HG02571 (cell line): ENCODE results near the gene ALKBH6.
"Not testable (repeated sequence)": the region's sequence is repeated elsewhere in the genome, so short reads cannot be mapped to it uniquely, and the experiment has no call there.

Experiments
- ATAC-seq: cut with Tn5 transposase; IDR thresholded peaks from one replicate; pipeline ENCODE4 v1.9.1; 2021; ENCODE audit warnings: mild to moderate bottlenecking, moderate library complexity; ENCODE audit not compliant: unreplicated experiment

ALKBH6 gene

DNA sequence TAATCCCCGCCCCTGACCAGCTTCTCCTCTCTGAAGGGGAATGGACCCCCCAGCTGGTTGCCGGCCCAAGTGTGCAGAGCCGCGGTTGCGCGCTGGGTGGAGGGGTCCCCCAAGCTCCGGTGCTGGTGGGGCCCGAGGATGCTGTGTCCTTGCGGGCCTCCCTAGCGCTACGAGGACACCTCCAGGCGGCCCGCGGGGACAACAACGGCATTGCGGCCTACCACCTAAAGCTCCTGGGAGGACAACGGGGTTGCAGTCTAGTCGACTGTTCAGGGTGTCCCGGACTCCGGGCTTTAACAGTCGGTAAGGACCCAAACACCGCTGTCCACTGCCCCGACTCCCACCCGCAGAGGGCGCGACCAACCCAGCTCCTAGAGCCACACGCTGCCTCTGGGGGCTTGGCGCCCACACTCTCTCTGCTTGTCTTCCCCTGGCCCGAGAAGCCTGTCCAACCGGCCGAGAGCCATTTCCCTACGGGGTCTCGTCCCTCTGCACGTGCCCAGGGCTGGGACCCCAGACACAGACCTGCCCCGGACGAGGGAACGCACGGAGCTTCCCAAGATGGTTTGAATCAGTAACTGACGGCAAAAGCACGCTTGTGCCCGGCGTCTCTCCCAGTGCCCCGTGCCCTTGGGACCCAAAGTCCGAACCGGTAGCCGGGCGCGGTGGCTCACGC, 20.0 kb downstream of the ALKBH6 start:
- no peak for ATAC-seq

DNA sequence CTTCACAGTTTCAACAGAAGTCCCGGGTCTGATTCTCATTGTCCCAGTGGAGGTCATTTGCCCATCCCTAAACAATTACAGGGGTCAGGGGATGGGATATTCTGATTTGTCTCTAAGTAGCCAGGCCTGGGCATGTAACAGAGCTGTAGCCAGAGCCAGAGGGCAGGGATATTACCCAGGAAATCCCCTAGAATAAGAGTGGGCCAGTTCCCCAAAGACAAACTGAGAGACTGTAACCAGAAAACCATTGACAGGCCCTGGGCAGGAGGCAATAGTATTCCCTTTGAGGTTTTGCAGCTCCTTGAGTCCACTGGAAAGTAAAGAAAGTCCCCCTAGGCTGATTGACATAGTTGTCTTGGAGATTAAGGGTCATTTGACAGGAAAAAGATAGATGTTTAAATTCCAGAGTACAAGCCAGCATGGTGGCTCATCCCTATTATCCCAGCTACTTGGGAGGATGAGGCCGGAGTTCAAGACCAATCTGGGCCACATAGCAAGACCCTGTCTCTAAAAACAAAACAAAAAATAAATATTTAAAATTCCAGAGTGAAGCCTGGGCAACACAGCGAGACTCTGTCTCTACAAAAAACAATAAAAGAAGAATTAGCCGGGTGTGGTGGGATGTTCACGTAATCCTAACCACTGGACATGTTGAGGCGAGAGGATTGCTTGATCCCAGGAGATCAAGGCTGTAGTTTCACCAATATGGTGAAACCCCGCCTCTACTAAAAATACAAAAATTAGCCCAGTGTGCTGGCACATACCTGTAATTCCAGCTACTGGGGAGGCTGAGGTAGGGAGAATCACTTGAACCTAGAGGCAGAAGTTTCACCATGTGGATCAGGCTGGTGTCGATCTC, 20.9 kb downstream of the ALKBH6 start:
- ATAC-seq, result no peak

GRCh38 chr19:35991731-35992450, 22.1 kb downstream of the ALKBH6 start:
- ATAC-seq, result no peak

DNA sequence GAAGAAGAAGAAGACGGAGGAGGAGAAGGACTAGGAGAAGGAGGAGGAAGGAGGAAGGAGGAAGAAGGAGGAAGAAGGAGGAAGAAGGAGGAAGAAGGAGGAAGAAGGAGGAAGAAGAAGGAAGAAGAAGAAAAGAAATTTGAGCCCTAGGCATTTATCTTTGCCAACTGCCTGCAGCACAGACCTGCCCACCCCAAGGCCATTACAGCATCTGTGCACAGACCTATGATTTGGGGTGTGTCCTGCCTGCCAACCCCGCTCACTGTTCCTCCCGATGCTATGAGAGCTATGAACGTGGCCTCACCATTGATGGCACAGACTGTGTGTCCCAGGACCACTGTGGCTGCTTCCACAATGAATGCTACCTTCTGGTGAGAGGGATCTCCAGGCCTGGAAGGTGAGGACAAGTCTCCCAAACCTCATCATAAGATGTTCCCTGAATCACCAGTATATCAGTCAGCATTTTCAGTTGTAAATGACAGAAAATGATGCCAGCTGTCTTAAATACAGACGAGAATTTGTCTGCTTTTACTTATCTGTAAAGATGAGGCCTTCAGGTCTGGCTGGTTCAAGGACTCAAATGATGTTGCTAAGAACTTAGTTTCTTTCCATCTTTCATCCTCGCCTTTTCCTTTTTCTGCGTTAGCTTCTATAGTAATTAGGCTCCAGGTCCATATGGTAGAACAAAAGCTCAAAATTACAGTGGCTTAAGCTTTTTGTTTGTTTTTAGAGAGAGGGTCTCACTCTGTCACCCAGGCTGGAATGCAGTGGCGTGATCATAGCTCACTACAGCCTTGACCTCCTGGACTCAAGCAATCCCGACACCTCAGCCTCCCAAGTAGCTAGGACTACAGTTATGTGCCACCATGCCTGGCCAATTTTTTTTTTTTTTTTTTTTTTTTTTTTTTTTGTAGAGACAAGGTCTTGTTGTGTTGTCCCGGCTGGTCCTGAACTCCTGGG, 23.0 kb downstream of the ALKBH6 start:
- no peak for ATAC-seq

DNA sequence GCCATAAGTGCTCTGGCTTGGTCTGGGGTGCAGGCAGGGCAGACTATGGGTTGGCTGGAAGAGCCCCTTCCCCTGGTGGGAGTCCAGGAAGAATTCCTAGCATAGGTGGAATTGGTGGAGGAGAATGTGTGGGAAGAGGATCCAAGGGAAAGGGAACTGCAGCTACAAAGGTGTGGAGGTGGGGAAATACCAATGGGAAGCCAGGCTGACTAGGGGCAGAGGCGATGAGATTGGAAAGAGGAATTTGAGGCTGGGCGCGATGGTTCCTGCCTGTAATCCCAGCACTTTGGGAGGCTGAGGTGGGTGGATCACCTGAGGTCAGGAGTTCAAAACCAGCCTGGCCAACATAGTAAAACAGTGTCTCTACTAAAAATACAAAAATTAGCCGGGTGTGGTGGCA, 23.9 kb downstream of the ALKBH6 start:
- ATAC-seq, result no peak

DNA sequence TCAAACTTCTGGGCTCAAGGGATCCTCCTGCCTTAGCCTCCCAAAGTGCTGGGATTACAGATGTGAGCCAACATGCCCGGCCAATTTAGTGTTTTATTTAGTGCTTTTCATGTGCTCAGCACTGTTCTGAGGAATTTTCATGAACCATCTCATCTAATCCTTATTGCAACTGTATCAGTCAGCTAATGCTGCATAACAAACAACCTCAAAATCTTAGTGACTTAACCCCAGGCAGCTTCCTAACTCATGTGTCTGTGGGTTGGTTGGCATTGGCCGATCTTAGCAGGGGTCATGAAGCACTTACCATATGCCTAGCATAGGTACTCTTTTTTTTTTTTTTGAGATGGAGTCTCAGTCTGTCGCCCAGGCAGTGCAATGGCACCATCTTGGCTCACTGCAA, 25.2 kb downstream of the ALKBH6 start:
- ATAC-seq, result no peak

DNA sequence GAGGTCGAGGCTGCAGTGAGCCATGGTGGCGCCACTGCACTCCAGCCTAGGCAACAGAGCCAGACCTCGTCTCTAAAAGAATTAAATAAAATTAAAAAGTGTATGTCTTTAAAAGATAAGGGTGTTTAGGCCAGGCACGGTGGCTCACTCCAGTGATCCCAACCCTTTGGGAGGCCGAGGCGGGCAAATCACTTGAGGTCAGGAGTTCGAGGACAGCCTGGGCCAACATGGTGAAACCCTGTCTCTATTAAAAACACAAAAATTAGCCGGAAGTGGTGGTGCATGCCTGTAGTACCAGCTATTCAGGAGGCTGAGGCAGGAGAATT, 26.5 kb downstream of the ALKBH6 start:
- no peak for ATAC-seq

DNA sequence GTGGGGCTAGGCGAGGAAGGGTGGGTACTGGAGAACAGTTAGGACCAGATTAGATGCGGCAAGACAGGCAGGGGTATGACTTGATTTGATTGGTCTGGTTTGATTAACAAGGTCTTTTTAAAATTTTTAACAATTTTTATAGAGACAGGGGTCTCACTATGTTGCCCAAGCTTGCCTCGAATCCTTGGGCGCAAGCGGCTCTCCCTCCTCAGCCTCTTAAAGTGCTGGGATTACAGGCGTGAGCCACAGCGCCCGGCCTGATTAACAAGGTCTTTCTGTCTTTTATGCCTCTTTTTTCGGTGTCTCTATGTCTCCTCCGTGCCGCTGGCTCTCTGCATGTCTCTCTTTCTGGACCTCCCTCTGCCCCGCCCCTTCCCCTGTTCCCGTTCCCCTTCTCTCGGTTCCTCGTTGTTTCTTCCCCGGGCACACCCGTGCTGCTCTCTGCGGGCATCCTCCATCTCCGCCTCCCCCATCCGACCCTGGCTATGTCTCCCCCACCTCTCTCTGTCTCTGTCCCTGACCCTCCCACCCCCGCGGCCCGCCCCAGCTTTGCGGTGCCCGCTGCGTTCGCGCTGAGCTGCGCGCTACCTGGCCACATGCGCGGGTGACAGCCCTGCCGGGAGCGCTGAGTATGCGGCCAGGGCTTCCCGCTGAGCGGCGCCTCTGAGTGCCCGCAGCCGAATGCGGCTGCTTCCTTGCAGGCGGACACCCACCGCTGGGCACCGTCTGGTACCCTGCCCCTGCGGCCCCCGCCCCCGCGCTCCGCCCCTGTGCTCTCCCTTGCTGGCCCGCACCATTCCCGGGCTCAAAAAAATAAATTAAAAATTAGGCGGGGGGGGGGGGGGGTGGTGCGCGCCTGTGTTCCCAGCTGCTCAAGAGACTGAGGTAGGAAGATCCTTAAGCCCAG, 27.1 kb downstream of the ALKBH6 start:
- no peak for ATAC-seq

DNA sequence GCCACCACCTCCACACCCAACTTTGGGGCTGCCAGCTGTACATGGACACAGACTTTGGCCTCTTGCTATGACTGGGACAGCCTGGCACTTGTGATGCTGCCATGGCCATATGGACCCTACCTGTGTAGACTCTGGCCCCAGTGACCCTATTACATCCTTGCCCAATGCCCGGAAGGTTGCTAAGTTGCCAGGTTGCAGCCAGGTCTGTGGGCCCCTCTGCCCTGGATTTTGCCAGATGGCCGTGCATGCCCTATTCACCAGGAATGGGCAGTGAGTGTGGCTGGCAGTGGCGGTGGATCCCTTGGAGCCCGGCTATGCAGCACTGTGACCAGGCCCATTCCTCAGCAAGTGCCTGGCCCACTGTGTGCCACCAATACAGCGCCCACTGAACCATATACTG, 27.9 kb downstream of the ALKBH6 start:
- ATAC-seq, result no peak

- ATAC-seq, result no peak
Observed at GRCh38 chr19:35983177-35983576, 30.8 kb downstream of the ALKBH6 start.

DNA sequence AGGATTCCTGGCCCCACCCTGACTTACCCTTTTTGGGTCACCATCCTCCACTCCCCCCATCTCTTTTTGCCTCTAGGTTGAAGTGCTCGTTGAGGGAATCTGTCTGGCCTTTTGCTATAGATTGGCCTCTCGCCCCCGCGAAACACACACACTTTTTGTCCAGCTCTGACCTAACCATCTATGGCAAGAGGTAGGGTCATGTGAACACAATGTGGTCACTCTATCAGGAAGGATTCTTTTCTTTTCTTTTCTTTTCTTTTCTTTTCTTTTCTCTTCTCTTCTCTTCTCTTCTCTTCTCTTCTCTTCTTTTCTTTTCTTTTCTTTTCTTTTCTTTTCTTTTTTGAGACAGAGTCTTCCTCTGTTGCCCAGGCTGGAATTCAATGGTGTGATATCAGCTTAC, 33.0 kb downstream of the ALKBH6 start:
- ATAC-seq, result not testable (repeated sequence)

- ATAC-seq, result no peak
Observed at GRCh38 chr19:35978832-35979365, 35.1 kb downstream of the ALKBH6 start.

GRCh38 chr19:35978271-35978670, 35.7 kb downstream of the ALKBH6 start:
- ATAC-seq, result no peak

DNA sequence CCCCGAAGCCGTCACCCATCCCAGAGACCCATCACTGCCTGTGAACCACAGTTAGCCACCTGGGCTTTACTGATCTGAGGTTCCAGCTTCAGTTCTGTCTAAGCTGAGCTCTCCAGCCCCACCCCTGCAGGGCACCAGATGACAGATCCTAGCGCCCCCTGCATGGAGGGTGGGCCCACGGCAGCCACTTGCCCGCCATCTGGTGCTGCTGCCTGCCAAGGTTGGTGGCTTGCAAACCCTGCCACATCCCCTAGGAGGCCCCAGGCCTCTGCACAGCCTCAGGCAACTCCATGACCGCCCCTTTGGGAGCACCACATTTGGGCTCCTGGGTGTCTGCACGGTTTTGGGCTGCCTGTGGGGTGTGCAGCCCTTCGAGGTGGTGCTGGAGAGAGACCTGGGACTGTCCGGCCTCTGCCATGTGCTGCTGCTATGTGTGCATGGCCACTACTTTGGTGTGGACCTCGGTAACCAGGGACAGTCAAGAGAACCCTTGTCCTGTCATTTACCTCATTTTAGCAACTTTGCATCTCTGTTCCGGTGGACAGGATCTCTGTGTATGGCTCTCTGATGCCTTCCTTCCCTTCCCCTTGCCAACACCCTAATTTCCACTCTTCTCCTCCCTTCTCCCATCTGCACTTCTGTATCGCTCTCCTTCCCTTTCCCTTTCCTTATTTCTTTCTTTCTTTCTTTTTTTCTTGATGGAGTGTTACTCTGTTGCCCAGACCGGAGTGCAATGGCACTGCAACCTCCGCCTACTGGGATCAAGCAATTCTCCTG, 36.4 kb downstream of the ALKBH6 start:
- ATAC-seq, result no peak

- no peak for ATAC-seq
Observed at GRCh38 chr19:35975608-35976214, 38.3 kb downstream of the ALKBH6 start.

GRCh38 chr19:35973487-35973886, 40.5 kb downstream of the ALKBH6 start:
- no peak for ATAC-seq

- no peak for ATAC-seq
Observed at GRCh38 chr19:35966771-35967170, 47.2 kb downstream of the ALKBH6 start.

GRCh38 chr19:35963514-35963913, 50.5 kb downstream of the ALKBH6 start:
- ATAC-seq, result no peak
